Fibroblast of villous mesenchyme (primary cell): ENCODE results near the gene DPM1. TPM values are rescaled to one million over a fixed set of nuclear protein-coding genes. Genes with fewer than 3 reads are reported as not detected.
A peak's percentile ranks its signal among the peaks of the same experiment; 100 is the strongest.

ENCODE experiments used
- DNase-seq: peaks from one replicate; pipeline ENCODE4 v3.0.0-alpha.2; 2010; ENCODE audit warnings: low read depth
- H3K4me3 ChIP-seq: 2 replicates; pipeline ENCODE4 v1.5.1; 2011; ENCODE audit warnings: low read depth, mild to moderate bottlenecking, low read length
- total RNA-seq: library from RNA; depleted of rRNA; stranded (reverse); fragments of >200 nt; gene quantifications from 2 replicates; pipeline ENCODE4 v1.2.3, GENCODE V29; 2012
- TF ChIP-seq, protein P1 (sequence below): IDR thresholded peaks from 2 replicates; pipeline ENCODE4 v1.5.1; 2012; ENCODE audit warnings: low read depth, mild to moderate bottlenecking, low read length; ENCODE audit not compliant: insufficient read depth

Gene DPM1
- total RNA-seq, 1 donor, result 62.6 TPM

DNA sequence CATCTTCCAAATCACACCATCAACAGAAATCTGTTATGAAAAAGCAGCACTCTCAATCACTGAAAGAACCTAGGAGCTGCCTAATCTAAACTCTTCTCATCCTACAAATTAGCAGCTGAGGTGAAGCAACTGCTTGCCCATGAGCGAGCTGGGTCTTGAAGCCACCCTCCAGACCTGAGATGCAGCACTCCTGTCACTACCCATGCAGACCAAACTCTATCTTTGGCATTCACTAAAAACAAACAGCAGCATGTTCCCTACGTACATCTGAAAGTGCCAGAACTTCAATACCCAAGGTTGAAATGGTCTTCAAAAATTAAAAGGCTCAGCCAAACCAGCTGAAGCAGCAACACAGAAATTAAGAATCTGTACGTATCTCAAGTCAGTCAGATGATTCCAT lies 41.4 kb downstream of the DPM1 start:
- DNase-seq, result no peak
- TF ChIP-seq, protein P1, sequence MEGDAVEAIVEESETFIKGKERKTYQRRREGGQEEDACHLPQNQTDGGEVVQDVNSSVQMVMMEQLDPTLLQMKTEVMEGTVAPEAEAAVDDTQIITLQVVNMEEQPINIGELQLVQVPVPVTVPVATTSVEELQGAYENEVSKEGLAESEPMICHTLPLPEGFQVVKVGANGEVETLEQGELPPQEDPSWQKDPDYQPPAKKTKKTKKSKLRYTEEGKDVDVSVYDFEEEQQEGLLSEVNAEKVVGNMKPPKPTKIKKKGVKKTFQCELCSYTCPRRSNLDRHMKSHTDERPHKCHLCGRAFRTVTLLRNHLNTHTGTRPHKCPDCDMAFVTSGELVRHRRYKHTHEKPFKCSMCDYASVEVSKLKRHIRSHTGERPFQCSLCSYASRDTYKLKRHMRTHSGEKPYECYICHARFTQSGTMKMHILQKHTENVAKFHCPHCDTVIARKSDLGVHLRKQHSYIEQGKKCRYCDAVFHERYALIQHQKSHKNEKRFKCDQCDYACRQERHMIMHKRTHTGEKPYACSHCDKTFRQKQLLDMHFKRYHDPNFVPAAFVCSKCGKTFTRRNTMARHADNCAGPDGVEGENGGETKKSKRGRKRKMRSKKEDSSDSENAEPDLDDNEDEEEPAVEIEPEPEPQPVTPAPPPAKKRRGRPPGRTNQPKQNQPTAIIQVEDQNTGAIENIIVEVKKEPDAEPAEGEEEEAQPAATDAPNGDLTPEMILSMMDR, result no peak
- H3K4me3 ChIP-seq, result no peak overlapping the region

DNA sequence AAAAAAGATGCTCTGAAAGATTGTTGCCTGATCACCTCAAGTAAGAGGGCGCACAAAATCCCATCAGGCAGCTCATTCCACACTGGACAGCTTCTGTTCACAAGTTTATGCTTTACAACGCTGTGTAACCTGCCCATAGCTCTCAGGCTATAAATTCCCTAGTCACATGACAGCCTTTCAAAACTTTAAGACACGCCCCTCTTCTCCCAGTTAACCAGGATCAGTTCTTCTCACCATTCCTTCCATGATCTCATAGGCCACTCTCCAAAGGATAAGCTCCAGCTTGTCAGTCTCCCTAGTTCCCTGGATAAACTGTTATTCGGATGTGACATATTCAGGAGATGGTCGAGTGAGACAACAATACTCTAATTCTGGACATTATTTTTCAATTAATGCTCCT lies 42.1 kb downstream of the DPM1 start:
- H3K4me3 ChIP-seq, result no peak overlapping the region
- TF ChIP-seq, protein P1, result no peak
- DNase-seq, result peak; percentile 80

DNA sequence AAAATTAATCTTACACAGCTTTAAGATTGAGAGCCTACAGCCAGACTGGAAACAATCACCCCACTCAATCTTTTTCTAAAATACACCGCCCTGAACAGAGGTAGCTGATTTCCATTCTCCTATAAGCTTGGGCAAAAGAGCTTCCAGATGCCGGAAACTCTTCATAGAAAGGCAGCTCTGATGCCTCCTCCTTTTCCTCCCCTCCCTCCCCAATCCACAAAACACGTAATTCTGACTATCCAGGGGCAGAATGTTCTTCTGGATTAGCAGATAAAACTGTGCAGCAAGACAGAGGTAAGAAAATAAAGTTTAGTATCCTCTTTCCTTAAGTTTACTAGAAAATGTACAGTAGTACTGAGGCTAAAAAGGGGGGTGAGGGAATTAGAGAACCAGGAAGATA lies 42.9 kb downstream of the DPM1 start:
- TF ChIP-seq, protein P1, result no peak
- no peak overlapping the region for H3K4me3 ChIP-seq

DNA sequence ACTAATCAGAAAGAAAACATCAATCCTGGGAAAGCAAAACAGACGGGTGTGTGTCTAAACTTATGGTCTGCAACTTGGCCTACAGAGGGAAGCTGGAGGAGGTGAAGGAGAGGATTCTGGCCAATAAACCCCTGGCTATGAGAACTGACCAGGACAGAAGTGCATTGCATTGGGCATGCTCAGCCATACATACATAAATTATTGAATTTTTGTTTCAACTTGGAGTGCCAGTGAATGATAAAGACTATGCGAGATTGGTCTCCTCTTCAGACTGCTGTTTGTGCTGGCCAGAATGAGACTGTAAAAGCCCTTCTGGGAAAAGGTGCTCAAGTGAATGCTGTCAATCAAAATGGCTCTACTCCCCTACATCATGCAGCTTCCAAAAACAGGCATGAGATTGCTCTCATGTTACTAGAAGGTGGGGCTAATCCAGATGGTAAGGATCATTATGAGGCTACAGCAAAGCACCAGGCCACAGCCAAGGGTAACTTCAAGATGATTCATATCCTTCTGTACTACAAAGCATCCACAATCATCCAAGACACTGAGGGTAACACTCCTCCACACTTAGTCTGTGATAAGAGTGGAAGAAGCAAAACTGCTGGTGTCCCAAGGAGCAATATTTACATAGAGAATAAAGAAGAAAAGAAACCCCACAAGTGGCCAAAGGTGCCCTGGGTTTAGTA lies 44.5 kb downstream of the DPM1 start:
- TF ChIP-seq, protein P1, result no peak
- peak; percentile 71 for DNase-seq
- H3K4me3 ChIP-seq, result no peak overlapping the region

More for the DNA sequence above, 42.9 kb downstream of the DPM1 start:
- DNase-seq, result peak; percentile 70

DNA sequence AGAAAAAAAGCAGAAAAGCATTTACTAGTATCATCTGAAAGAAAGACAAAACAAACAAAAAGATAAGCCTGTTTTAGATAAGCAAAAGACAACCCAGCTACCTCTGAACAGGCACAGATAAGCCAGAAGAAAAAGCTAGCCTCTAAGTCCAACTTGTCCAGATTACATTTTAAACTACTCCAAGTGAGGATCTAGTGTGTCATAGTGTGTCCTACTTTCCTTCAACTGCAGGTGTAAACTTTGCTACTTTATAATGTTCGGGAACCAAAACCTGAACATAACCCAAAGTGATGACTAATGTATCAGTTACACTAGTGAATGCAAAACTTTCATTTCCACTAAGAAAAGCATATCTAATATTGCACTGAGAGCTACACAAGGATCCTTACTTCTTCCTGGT lies 46.6 kb downstream of the DPM1 start:
- DNase-seq, result no peak
- H3K4me3 ChIP-seq, result no peak overlapping the region
- TF ChIP-seq, protein P1, result no peak

DNA sequence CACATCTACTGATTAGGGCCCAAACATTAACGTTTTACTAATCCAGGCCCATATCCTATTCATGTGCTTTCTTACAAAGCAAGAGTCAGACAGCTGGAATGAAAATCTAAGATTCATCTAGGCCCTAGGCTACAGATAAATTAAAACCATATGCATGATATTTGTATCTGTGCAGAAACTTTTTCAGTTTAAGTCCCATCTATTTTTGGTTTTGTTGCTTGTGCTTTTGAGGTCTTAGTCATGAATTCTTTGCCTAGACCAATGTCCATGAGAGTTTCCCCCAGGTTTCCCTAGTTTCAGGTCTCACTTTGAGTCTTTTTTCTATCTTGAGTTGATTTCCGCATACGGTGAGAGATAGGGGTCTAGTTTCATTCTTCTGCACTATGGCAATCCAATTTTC lies 47.3 kb downstream of the DPM1 start:
- peak; percentile 76 for DNase-seq
- TF ChIP-seq, protein P1, result no peak
- H3K4me3 ChIP-seq, result no peak overlapping the region

DNA sequence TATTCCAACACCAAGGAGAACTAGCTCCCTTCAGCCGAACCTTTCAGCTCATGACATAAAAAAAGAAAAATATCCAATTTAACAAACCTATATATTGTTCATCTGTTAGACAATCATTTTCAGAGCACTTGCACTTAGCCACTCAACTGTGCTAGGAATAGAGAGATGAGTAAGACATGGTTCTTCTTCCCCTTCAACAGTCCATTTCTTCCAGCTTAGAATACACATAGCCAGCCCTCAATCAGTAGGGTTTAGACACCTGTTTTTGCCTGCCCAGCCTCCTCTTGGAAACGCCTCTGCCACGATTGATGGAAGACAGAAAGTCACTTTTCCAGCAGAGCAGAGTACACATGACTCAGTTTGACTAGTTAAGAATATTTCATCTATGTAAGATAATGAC lies 48.9 kb downstream of the DPM1 start:
- TF ChIP-seq, protein P1, result no peak
- DNase-seq, result no peak
- H3K4me3 ChIP-seq, result no peak overlapping the region
